Stimulated activated CD4-positive, alpha-beta T cell treated with anti-CD3 and anti-CD28 coated beads, Interleukin-1b, Interleukin-23, amount 100 ng/mL, for 24 hours (primary cell): ENCODE measurements around the gene BYSL.
A peak's percentile ranks its signal among the peaks of the same experiment; 100 is the strongest.

Experiments used
- DNase-seq, 4 experiments: peaks; one replicate each; pipeline ENCODE4 v3.0.0-alpha.2; 2020; ENCODE audit warnings: low read depth in 4 of 4, low spot score in 1 of 4

Gene BYSL

GRCh38 chr6:41914343-41914742, 7.0 kb upstream of the BYSL start:
- DNase-seq = no peak

GRCh38 chr6:41914869-41915530, 6.3 kb upstream of the BYSL start:
- DNase-seq = no peak

GRCh38 chr6:41917528-41917927, 3.8 kb upstream of the BYSL start:
- DNase-seq = no peak

- DNase-seq = no peak
Measured at GRCh38 chr6:41921712-41921998, 356 bp downstream of the BYSL start.

DNA sequence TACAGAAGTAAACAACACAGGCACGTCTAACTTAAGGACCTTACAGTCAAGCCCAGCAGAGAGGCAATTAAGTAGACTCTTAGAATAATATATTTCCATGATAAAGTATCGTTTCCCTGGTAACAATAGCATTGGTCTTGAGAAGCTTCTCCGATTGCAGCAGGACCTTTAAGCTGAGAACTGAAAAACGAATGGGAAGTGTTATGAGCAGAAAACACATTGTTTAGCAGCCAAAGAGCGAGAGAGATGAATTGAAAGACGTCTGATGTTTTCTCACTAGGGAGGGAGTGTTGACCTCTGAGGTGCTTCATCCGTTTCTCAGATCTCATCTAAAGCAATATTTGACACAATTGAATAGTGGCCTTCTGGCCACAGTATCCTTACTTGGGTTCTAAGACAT, 855 bp downstream of the BYSL start:
- no peak for DNase-seq

GRCh38 chr6:41927253-41927652, 6.0 kb downstream of the BYSL start:
- DNase-seq = no peak

DNA sequence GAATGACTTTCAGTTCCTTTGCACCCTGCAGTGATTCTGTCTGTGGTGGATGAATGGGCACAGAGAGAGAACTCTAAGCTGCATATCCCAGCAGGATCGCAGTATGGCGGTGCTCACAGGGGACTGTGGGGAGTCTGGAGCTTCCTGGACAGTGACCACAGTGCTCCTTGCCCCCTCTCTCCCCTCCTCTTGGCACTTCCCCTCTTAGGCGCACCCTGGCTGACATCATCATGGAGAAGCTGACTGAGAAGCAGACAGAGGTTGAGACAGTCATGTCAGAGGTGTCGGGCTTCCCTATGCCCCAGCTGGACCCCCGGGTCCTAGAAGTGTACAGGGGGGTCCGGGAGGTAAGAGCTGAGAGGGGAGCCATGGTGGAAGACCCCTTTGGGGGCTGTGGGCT, 8.6 kb downstream of the BYSL start:
- no peak for DNase-seq

GRCh38 chr6:41931792-41932191, 10.5 kb downstream of the BYSL start:
- DNase-seq = no peak

DNA sequence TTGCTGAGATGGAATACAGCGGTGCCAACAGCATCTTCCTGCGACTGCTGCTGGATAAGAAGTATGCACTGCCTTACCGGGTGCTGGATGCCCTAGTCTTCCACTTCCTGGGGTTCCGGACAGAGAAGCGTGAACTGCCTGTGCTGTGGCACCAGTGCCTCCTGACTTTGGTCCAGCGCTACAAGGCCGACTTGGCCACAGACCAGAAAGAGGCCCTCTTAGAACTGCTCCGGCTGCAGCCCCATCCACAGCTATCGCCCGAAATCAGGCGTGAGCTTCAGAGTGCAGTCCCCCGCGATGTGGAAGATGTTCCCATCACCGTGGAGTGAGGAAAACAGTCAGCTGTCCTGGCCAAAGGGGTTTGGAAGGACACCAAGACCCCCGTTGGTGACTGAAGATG, 11.1 kb downstream of the BYSL start:
- no peak for DNase-seq

- DNase-seq = no peak
Measured at GRCh38 chr6:41934278-41935192, 13.2 kb downstream of the BYSL start.

DNA sequence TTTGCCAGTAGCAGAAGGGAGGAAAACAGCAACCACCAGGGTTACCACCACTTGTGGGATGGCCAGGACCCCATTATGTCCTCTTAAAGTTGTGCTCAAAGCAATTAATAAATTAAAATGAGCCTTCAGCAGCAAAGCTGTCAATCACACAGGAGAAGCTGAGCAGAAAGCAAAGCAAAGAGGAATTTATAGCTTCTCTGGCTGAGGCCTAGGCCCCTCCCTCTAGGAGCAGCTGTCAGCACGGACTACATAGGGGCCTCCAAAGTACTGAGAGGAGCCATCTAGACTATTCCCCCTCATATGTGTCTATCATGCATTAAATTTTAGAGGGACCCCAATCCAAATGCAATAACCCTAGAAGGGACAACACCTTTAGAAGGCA, 13.9 kb downstream of the BYSL start:
- DNase-seq = no peak

GRCh38 chr6:41935685-41936072, 14.4 kb downstream of the BYSL start:
- no peak for DNase-seq

DNA sequence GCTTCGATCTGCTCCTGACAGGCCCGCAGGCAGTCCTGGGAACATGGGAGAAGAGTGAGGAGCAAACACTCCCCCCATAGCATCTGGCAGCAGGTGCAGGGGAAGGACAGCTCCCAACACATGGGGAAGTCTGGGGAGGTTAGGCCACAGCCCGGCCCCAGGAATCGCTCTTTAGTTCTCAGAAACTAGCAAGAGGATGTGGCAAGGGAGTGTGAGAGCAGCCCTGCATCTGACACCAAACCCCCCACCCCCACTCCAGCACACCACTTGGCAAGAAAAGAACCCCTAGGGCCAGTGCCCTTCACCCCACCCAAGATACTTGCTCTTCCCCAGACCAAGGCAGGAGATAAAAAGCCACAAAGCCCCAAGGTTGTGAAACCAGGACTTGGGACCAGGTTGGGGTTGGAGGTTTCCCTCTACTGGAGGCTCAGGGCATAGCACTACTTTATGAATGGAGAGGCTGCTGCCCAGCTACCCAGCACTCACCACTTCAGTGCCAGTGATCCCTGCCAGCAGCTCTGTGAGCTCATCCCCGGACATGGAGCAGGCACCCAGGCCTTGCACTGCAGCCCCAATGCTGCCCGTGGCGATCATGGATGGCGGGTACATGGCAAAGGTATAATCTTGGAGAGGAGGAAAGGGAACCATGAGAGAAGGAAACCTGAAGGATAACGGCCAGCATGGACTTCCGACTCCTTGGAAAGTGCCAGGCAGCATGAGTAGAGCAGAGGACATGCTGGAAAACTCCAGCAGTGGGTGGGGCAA, 15.0 kb downstream of the BYSL start:
- DNase-seq = peak in 1 of 4 experiments; percentile 65

GRCh38 chr6:41937472-41937860, 16.2 kb downstream of the BYSL start:
- no peak for DNase-seq

GRCh38 chr6:41937861-41938574, 16.7 kb downstream of the BYSL start:
- DNase-seq = no peak

- no peak for DNase-seq
Measured at GRCh38 chr6:41938590-41939175, 17.4 kb downstream of the BYSL start.

DNA sequence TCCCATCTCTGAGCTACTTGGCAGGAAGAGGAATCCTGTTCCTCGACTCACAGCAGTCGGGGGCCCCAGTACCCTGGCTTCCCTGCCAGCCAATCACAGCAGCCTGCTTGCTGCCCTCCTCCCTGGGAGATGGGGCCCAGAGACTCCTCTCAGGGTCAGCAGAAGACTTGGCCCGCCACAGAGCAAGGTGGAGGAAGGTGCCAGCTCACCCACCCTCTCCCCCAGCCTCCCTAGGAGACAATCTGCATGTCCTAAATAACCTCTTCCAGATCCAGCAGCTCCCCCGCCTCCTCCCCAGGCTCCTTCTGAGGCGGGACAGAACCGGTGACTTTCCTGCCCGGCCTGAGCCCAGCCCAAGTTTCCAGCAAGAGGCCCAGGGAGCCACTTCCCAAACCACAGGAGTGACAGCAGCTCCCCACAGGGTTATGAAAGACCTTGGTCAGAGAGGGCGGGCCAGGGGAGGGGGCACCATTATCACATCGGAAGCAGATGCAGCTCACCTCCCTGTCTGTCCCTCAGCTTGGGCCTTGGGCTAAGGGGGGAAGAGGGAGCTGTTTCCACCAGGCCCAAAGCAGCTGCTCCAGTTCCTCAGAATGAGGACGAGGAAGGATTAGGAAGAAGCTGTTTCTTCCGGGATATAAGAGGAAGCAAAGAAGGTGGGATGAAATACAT, 18.0 kb downstream of the BYSL start:
- DNase-seq = peak in 1 of 4 experiments; percentile 47

DNA sequence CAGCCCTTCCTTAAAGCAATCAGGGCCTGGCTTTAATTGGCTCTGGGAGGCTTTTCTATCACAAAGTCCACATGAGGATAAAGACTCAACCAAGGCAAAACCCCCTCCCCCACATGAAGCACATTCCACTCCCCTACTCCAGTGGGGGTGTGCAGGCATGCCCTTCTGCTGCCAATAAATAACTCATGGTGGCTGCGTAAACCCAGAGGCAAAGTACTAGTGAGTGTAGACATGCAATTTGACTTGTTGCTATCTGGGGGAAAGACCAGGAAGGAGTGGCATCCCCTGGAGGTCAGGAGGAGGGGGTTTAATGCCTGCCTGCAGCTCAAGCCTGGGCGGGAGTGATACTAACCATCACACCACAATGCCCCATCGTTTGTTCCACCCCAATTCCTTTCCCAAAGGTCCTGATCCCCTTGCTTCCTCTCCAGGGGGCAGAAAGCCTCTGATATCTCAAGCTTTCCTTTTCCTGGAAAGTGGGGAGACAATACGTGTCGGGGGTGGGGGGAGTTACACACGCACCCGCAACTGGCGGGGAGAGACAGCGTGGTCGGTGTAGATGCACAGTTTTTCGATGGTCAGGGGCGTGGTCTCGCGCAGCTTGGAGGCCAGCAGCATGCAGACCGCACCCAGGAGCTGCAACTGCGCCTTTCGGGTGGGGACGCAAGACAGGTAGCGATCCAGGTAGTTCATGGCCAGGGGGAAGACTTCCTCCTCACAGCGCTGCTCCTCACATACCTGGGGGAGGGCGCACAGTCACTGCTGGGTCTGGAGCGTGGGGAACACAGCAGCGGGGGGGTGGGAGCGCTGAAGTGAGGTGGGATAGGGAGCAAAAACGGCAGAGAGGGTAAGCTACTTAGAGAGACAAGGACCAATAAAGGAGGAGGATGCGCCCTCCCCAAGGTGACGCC, 18.8 kb downstream of the BYSL start:
- DNase-seq = peak in 1 of 4 experiments; percentile 49

- peak in 1 of 4 experiments; percentile 56 for DNase-seq
Measured at GRCh38 chr6:41940759-41941279, 19.5 kb downstream of the BYSL start.
